ENCODE measurements around the gene IKZF1. TPM values are rescaled to one million over a fixed set of nuclear protein-coding genes. Genes with fewer than 3 reads are reported as not detected.
A peak's percentile ranks its signal among the peaks of the same experiment; 100 is the strongest.

IKZF1 gene
- total and polyA plus RNA-seq, 9 of the 15 experiments (the other 6 are each of a cell fraction or from before 2014, with no cell fraction given) = 12.6 to 85.3 (median 44.7) TPM

DNA sequence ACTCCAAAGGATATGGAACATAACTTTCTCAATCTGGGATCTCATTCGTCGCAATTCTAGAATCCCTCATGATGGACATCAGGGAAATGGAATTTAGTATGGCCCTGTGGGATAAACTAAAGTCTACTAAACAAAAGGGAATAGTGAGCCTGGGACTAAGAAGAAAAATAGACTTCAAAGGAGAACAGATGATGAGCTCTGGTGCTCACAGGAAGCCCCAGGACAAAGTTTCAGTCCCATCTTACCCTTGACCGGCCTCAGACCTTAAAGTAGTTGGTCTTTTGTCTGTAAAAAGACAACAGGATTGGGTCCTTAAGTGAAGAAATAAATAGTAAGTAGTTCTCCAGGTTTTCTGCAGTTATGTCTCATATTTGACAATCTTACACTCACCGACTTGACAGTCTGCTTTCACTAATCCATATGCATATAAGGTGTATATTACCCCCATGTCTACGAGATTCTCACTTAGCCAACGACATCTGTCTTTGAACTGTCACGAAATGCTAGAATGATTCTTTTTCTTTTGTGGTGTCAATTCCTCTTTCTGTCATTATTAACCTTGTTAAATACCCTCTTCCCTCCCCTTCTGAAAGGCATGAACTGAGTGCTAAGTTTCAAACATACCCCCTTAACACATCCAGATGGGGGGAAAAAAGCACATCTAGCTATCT lies 10.9 kb upstream of the IKZF1 start:
- DNase-seq (ENCODE audit: extremely low read depth in 1 of 4, low spot score in 3 of 4) (no peak), FAIRE-seq (no peak), ATAC-seq (no peak)
- Histone ChIP-seq H3K4me3 (no peak overlapping the region), H3K27me3 (ENCODE audit: control insufficient read depth in 2 of 2, insufficient read depth in 2 of 2, low read length in 2 of 2) (no peaks in the 10 kb centered on the region), H3K9ac (ENCODE audit: insufficient read depth in 1 of 2, low read depth in 2 of 2, low read length in 2 of 2) (no peak overlapping the region), H3K36me3 (ENCODE audit: control insufficient read depth, insufficient read depth, low read length) (no peaks in the 10 kb centered on the region), H3K79me2 (ENCODE audit: control insufficient read depth, insufficient read depth, low read length) (no peaks in the 10 kb centered on the region), H3K4me1 (replicated peaks in 1 of 2; ENCODE audit: control insufficient read depth in 2 of 2, insufficient read depth in 2 of 2, low read length in 2 of 2) (no peaks in the 10 kb centered on the region; a peak in 1 of 5 replicates), H3K27ac (ENCODE audit: extremely low read depth, low read depth, low read length) (no peak overlapping the region), H3K9me3 (replicated peaks; ENCODE audit: control insufficient read depth, insufficient read depth, low read depth, low read length) (no peaks in the 10 kb centered on the region), H4K20me1 (replicated peaks; ENCODE audit: control insufficient read depth, insufficient read depth, low read length) (no peaks in the 10 kb centered on the region), H2AFZ (ENCODE audit: low read depth, low read length) (peak overlapping the region; percentile 32; the same call in 1 of the 2 replicates), H3K9me1 (ENCODE audit: control insufficient read depth, insufficient read depth, low read length) (no peaks in the 10 kb centered on the region), H3K4me2 (ENCODE audit: insufficient read depth, low read length) (no peak overlapping the region)
- intact Hi-C loops (cut with micrococcal nuclease) (no loop called here), in situ Hi-C loops (cut with MboI) (no loop called here)
- ChIA-PET POLR2A (no interaction called here), CTCF (ENCODE audit: low intra/inter-chr PET ratio) (no interaction called here)
- WGBS (ENCODE audit: insufficient coverage, low coverage, missing lambda C conversion rate) = 54% methylated on average over 7 of the region's 7 CpGs
- BruUV-seq (replicated peaks) = no TSS peak
- no peak for TF ChIP-seq C11orf30 (IDR thresholded peaks at IDR 0.05; ENCODE audit: low read depth)
- TF ChIP-seq IRF9 (tag; IDR thresholded peaks at IDR 0.05) = no peak
- no peak for TF ChIP-seq FOS (IDR thresholded peaks at IDR 0.05; ENCODE audit: extremely low read depth, insufficient read length)
- TF ChIP-seq ZBTB26 (CRISPR knock-in tag; IDR thresholded peaks at IDR 0.05) = no peak
- TF ChIP-seq SMARCE1 (IDR thresholded peaks at IDR 0.05) = no peak
- TF ChIP-seq CBX5 (IDR thresholded peaks at IDR 0.05; ENCODE audit: borderline replicate concordance, low read depth) = no peak
- no peak for TF ChIP-seq TAF15 (IDR thresholded peaks at IDR 0.05; ENCODE audit: low read depth, low read length)
- no peak for TF ChIP-seq ZNF23 (CRISPR knock-in tag; IDR thresholded peaks at IDR 0.05)
- TF ChIP-seq KDM1A (IDR thresholded peaks at IDR 0.05) = no peak
- no peak for TF ChIP-seq PHB (CRISPR knock-in tag; IDR thresholded peaks at IDR 0.05)
- no peak for TF ChIP-seq TRIM24 (IDR thresholded peaks at IDR 0.05)
